Kidney (tissue), 14 donors: ENCODE data around the gene GALNT14. TPM values are rescaled to one million over a fixed set of nuclear protein-coding genes. Genes with fewer than 3 reads are reported as not detected.

Experiments used
- DNase-seq, 5 donors: peaks; one replicate each; pipeline ENCODE4 v3.0.0-alpha.2; 2013 to 2020
- FAIRE-seq: peaks from 2 replicates; lab custom pipeline; 2012; peaks lifted over from hg19 to GRCh38; lab: Jason Lieb, UNC
- H3K27ac ChIP-seq, 2 donors: one replicate each; pipeline ENCODE4 v1.7.0; 2013; ENCODE audit warnings: low read depth in 2 of 2, low read length in 2 of 2, inconsistent platforms in 1 of 2
- H3K27me3 ChIP-seq: one replicate; pipeline ENCODE4 v1.7.1; 2013; ENCODE audit warnings: low read length, inconsistent platforms; ENCODE audit not compliant: control insufficient read depth, insufficient read depth
- H3K36me3 ChIP-seq, 3 donors: one replicate each; pipeline versions ENCODE4 v1.7.0 to v1.7.1; 2013; ENCODE audit warnings: low read length in 3 of 3, control low read depth in 1 of 3, inconsistent platforms in 1 of 3; ENCODE audit not compliant: insufficient read depth in 3 of 3, control insufficient read depth in 2 of 3
- H3K4me1 ChIP-seq, 3 donors: one replicate each; pipeline versions ENCODE4 v1.7.0 to v1.7.1; 2013; ENCODE audit warnings: low read length in 3 of 3, inconsistent platforms in 1 of 3, low read depth in 1 of 3; ENCODE audit not compliant: control insufficient read depth in 2 of 3, insufficient read depth in 2 of 3
- H3K4me3 ChIP-seq, 3 donors: one replicate each; pipeline versions ENCODE4 v1.7.0 to v1.8.1; 2013; ENCODE audit warnings: low read length in 3 of 3, control low read depth in 1 of 3, inconsistent platforms in 1 of 3
- H3K9ac ChIP-seq, 3 donors: one replicate each; pipeline versions ENCODE4 v1.7.0 to v1.7.1; 2013; ENCODE audit warnings: low read length in 3 of 3, control low read depth in 1 of 3, inconsistent platforms in 1 of 3
- H3K9me3 ChIP-seq, 3 donors: one replicate each; pipeline versions ENCODE4 v1.7.0 to v1.7.1; 2013; ENCODE audit warnings: low read length in 3 of 3, control low read depth in 1 of 3, inconsistent platforms in 1 of 3; ENCODE audit not compliant: control insufficient read depth in 2 of 3, insufficient read depth in 1 of 3
- intact Hi-C: fragments of 100-400 bp; cut with DNase I; formaldehyde crosslinking; loops from one replicate; pipeline ENCODE4 v1.11.1; 2022
- polyA plus RNA-seq: library from polyadenylated mRNA; stranded (reverse); fragments of 350-450 nt; fragmentation: Illumina TruSeq; extraction: RNeasy Lipid Tissue Mini Kit (QIAGEN cat#74804); gene quantifications from one replicate; pipeline ENCODE4 v1.2.3, GENCODE V29; 2014; ENCODE audit warnings: low read depth, low replicate concordance; ENCODE audit not compliant: insufficient read depth
- total RNA-seq: library from RNA; stranded (reverse); fragmentation: NEBNext Ultra II Directional; extraction: Animal tissue kit (Norgen Biotek cat#: 25700); gene quantifications from one replicate; pipeline ENCODE4 v1.2.1, GENCODE V29; 2021
- TF ChIP-seq, protein P1 (sequence below): IDR thresholded peaks from 3 replicates; pipeline ENCODE4 v1.5.1; 2012; ENCODE audit warnings: mild to moderate bottlenecking, moderate library complexity, borderline replicate concordance; ENCODE audit not compliant: insufficient read depth; ENCODE audit errors: extremely low read depth
- donor health status: control.
- donor health status: control.
- donor health status: control.
- donor health status: control.
- donor health status: control.
- donor health status: DM: yes; HTN: yes; CAD: no.
- donor health status: Normal renal cell carcinoma (clear cell type).

Gene GALNT14
- total and polyA plus RNA-seq, 2 donors from 2014 or later: 84.6 to 90.3 TPM

DNA sequence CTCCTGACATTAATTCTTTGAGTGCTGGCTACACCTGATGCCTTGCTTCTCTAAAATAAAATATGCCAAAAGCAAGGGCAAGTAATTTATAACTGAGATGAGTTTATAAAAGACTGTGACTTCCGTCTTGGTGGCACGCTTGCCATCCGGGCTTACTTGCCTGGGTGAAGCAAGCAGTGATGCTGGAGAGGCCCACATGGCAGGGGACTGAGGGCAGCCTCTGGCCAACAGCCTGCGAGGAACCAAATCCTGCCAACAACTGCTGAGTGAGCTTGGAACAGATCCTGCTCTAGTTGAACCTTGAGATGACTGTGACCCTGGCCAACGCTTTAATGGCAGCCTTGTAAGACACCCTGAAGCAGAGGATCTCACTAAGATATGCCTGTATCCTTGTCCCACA lies 234.9 kb downstream of the GALNT14 start:
- TF ChIP-seq, protein P1, sequence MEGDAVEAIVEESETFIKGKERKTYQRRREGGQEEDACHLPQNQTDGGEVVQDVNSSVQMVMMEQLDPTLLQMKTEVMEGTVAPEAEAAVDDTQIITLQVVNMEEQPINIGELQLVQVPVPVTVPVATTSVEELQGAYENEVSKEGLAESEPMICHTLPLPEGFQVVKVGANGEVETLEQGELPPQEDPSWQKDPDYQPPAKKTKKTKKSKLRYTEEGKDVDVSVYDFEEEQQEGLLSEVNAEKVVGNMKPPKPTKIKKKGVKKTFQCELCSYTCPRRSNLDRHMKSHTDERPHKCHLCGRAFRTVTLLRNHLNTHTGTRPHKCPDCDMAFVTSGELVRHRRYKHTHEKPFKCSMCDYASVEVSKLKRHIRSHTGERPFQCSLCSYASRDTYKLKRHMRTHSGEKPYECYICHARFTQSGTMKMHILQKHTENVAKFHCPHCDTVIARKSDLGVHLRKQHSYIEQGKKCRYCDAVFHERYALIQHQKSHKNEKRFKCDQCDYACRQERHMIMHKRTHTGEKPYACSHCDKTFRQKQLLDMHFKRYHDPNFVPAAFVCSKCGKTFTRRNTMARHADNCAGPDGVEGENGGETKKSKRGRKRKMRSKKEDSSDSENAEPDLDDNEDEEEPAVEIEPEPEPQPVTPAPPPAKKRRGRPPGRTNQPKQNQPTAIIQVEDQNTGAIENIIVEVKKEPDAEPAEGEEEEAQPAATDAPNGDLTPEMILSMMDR: no peak
- H3K27me3 ChIP-seq: no peaks in the 10 kb centered on the region
- H3K9ac ChIP-seq: no peak overlapping the region
- no peak overlapping the region for H3K4me3 ChIP-seq
- no peak for DNase-seq
- no peaks in the 10 kb centered on the region for H3K9me3 ChIP-seq
- H3K4me1 ChIP-seq: no peaks in the 10 kb centered on the region
- H3K36me3 ChIP-seq: peaks cover 0 to 25% (median 8%) of the 10 kb centered on the region in 3 donors
- H3K27ac ChIP-seq: no peak overlapping the region
- no peak for FAIRE-seq
- intact Hi-C loops: no loop called here

DNA sequence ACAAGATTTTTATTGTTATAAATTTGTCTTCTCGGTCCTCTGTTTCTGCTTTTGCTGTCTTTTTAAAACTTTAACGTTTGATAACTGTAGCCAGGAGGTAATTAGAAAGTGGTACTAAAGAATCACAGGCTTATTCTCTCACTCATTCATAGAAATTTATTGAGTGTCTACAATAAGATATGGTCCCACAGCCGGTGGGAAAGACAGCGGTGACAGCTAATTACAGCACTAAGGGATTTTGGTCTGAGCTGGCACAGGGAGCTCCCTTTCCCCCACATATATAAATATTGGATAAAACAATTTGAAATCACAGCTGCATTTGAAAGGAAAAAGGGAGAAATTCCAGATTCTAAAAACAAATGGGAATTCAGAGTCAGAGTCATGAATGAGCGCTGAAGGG lies 237.9 kb downstream of the GALNT14 start:
- Histone ChIP-seq H3K9me3 (no peaks in the 10 kb centered on the region), H3K4me1 (no peaks in the 10 kb centered on the region), H3K9ac (no peak overlapping the region), H3K36me3 (peaks cover 0 to 25% (median 8%) of the 10 kb centered on the region in 3 donors), H3K27ac (no peak overlapping the region), H3K27me3 (no peaks in the 10 kb centered on the region), H3K4me3 (no peak overlapping the region)
- DNase-seq: no peak
- TF ChIP-seq, protein P1: no peak
- no peak for FAIRE-seq
- intact Hi-C loops: no loop called here

DNA sequence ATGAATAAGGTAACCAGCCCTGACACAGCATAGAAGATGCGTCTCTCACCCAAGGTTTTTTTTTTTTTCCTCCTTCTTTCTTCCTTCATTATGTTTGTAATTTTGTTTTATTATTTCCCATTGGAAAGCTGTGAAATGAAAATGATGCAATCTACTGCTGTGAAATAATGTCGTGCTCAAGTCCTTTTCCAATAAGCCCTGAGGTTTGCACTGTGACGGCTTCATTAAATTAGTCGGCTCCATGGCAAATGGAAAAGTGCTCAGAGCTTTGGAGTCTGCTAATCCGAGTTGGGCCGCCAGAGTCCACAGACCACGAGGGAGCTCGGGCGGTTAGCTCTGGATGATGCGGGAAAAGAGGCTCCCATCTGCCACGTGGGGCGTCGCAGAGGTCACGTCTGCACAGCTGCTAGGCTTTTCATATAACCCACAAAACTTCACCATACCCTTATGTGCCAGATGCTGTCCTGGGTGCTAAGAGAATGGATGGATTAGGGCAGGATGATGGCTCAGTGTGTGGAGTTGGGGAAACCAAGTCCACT lies 238.7 kb downstream of the GALNT14 start:
- intact Hi-C loops: no loop called here
- no peak for DNase-seq
- no peak overlapping the region for H3K9ac ChIP-seq
- peaks cover 0 to 25% (median 8%) of the 10 kb centered on the region in 3 donors for H3K36me3 ChIP-seq
- no peaks in the 10 kb centered on the region for H3K9me3 ChIP-seq
- TF ChIP-seq, protein P1: no peak
- no peaks in the 10 kb centered on the region for H3K4me1 ChIP-seq
- FAIRE-seq: no peak
- H3K27ac ChIP-seq: no peak overlapping the region
- no peaks in the 10 kb centered on the region for H3K27me3 ChIP-seq
- H3K4me3 ChIP-seq: no peak overlapping the region

DNA sequence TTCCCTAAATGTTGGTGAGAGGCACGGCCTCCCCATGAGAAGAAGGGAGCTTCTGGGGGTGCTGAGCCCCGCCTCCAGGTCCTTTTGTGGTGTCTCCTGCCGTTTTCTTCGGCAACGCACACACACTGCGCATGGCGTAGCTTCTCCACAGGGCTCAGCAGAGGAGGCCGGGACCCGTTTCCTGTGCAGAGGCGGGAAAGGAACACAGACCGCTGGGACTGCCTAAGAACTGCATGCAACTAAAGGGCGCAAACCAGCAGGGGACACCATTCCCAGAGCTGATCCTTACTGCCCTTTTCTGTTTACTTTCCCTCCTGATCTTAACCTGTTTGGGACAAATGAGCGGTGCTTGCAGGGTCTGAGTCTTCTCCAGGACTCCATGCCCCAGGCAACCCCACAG lies 240.7 kb downstream of the GALNT14 start:
- Histone ChIP-seq H3K27me3 (no peaks in the 10 kb centered on the region), H3K36me3 (peaks cover 0 to 12% (median 2%) of the 10 kb centered on the region in 3 donors), H3K4me1 (no peaks in the 10 kb centered on the region), H3K9ac (no peak overlapping the region), H3K4me3 (no peak overlapping the region), H3K9me3 (no peaks in the 10 kb centered on the region), H3K27ac (no peak overlapping the region)
- TF ChIP-seq, protein P1: no peak
- intact Hi-C loops: no loop called here
- no peak for DNase-seq
- FAIRE-seq: no peak
